Fibroblast of lung (primary cell): Measurements from ENCODE around the gene ACOXL.

Experiments
- CTCF ChIP-seq, 2 donors: IDR thresholded peaks in 1 of 2; conservative IDR thresholded peaks in 1 of 2; 1 replicate in 1 of 2; 2 replicates in 1 of 2; pipeline ENCODE4 v1.5.1; 2011 to 2012; ENCODE audit warnings: low read length in 2 of 2, control low read depth in 1 of 2, inconsistent platforms in 1 of 2, low read depth in 1 of 2, mild to moderate bottlenecking in 1 of 2
- EZH2 ChIP-seq: IDR thresholded peaks from 2 replicates; pipeline ENCODE4 v1.5.1; 2012; ENCODE audit warnings: low read length, control low read depth, mild to moderate bottlenecking; ENCODE audit errors: missing control alignments

DNA sequence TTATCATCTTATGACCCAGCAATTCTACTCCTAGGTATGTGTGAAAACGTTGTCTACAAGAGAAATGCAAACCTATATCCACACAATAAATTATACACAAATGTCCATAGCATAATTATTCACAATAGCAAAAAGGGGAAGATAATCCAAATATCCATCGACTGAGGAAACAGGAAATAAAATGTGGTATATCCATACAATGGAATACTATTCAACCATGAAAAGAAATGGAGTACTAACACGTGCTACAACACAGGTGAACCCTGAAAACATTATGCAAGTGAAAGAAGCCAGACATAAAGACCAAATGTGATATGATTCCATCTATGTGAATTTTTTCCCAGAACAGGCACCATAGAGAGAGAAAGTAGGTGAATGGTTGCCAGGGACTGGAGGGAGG, 72.1 kb downstream of the ACOXL start:
- TF ChIP-seq CTCF (conservative IDR thresholded peaks at IDR 0.05 in 1 of 2, IDR thresholded peaks at IDR 0.05 in 1 of 2; ENCODE audit: low read depth in 1 of 2, low read length in 2 of 2): no peak
- TF ChIP-seq EZH2: no peak
